ENCODE data around the gene CCDC167.

Gene CCDC167

DNA sequence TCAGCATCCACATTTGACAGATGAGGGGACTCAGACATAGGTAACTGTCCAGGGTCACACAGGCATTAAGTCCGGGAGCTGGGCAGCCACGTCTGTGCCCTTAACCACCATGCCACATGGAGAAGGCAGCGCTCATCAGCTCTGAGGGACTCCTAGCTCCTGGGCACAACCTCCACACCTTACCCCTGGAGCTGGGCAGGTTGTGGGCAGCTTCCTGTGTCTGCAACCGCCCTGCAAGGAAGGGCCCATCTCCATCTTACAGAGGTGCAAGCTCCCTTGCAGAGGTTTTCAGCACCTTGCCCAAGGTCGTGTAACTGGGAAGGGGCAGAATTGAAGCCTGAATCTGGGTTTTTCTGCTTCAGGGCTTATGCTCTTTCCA, 7.9 kb downstream of the CCDC167 start:
- H3K27ac ChIP-seq (replicated peaks), result no peak overlapping the region
- TF ChIP-seq POLR2AphosphoS5 (IDR thresholded peaks at IDR 0.05; ENCODE audit: low read depth) (no peak), GABPA (IDR thresholded peaks at IDR 0.05; ENCODE audit: low read depth) (no peak), SPI1 (IDR thresholded peaks at IDR 0.05; ENCODE audit: borderline replicate concordance, low read depth) (no peak)
- TF ChIP-seq, protein P1, sequence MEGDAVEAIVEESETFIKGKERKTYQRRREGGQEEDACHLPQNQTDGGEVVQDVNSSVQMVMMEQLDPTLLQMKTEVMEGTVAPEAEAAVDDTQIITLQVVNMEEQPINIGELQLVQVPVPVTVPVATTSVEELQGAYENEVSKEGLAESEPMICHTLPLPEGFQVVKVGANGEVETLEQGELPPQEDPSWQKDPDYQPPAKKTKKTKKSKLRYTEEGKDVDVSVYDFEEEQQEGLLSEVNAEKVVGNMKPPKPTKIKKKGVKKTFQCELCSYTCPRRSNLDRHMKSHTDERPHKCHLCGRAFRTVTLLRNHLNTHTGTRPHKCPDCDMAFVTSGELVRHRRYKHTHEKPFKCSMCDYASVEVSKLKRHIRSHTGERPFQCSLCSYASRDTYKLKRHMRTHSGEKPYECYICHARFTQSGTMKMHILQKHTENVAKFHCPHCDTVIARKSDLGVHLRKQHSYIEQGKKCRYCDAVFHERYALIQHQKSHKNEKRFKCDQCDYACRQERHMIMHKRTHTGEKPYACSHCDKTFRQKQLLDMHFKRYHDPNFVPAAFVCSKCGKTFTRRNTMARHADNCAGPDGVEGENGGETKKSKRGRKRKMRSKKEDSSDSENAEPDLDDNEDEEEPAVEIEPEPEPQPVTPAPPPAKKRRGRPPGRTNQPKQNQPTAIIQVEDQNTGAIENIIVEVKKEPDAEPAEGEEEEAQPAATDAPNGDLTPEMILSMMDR (IDR thresholded peaks at IDR 0.05; ENCODE audit: insufficient read depth, low read length), result no peak
- TF ChIP-seq, protein P2, sequence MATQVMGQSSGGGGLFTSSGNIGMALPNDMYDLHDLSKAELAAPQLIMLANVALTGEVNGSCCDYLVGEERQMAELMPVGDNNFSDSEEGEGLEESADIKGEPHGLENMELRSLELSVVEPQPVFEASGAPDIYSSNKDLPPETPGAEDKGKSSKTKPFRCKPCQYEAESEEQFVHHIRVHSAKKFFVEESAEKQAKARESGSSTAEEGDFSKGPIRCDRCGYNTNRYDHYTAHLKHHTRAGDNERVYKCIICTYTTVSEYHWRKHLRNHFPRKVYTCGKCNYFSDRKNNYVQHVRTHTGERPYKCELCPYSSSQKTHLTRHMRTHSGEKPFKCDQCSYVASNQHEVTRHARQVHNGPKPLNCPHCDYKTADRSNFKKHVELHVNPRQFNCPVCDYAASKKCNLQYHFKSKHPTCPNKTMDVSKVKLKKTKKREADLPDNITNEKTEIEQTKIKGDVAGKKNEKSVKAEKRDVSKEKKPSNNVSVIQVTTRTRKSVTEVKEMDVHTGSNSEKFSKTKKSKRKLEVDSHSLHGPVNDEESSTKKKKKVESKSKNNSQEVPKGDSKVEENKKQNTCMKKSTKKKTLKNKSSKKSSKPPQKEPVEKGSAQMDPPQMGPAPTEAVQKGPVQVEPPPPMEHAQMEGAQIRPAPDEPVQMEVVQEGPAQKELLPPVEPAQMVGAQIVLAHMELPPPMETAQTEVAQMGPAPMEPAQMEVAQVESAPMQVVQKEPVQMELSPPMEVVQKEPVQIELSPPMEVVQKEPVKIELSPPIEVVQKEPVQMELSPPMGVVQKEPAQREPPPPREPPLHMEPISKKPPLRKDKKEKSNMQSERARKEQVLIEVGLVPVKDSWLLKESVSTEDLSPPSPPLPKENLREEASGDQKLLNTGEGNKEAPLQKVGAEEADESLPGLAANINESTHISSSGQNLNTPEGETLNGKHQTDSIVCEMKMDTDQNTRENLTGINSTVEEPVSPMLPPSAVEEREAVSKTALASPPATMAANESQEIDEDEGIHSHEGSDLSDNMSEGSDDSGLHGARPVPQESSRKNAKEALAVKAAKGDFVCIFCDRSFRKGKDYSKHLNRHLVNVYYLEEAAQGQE (IDR thresholded peaks at IDR 0.05; ENCODE audit: insufficient replicate concordance, low read depth), result no peak
- no peak for DNase-seq (ENCODE audit: low read depth in 1 of 2, low spot score in 1 of 2)

DNA sequence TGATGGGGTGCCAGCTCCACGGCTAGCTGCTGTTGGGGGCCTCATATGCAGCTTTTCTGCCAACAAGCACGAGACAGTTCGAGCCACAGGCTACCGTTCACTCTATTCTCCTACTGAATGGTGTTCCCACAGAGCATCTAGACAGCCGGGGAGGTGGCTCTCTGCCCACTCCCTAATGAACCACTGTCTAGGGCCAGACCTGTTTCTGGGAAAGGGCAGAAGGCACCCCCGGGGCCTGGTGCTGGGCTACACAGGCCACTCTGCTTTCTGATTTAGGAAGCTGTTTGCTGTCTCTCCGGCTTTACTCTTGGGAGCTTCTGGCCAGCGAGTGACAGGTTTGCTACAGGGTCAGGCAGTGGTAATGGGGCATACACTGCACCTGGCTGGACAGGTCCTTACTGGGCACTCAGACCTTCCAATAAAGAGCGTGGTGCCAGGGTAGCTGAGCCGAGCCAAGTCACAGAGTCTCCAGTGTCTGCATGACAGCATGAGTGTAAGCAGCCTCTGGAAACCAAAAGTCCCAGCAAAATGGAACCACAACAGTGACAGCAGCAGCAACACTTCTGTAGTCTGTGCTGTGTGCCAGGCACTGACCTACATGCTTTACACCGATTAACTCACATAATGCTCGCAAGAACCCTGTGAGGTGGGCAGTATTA, 8.4 kb downstream of the CCDC167 start:
- no peaks in the 10 kb centered on the region for H3K27me3 ChIP-seq (ENCODE audit: insufficient read depth, poor library complexity, severe bottlenecking)
- no peak for DNase-seq (ENCODE audit: low read depth in 1 of 2, low spot score in 1 of 2)
- H3K27ac ChIP-seq (replicated peaks), result no peak overlapping the region
- TF ChIP-seq POLR2AphosphoS5 (IDR thresholded peaks at IDR 0.05; ENCODE audit: low read depth), result no peak
- no peak for TF ChIP-seq GABPA (IDR thresholded peaks at IDR 0.05; ENCODE audit: low read depth)
- TF ChIP-seq, protein P2 (IDR thresholded peaks at IDR 0.05; ENCODE audit: insufficient replicate concordance, low read depth), result no peak
- TF ChIP-seq SPI1 (IDR thresholded peaks at IDR 0.05; ENCODE audit: borderline replicate concordance, low read depth), result no peak
- TF ChIP-seq, protein P1 (IDR thresholded peaks at IDR 0.05; ENCODE audit: insufficient read depth, low read length), result no peak
- H3K4me3 ChIP-seq (replicated peaks; ENCODE audit: insufficient read depth, low read length), result no peak overlapping the region

More for the DNA sequence above, 7.9 kb downstream of the CCDC167 start:
- H3K27me3 ChIP-seq (ENCODE audit: insufficient read depth, poor library complexity, severe bottlenecking), result no peaks in the 10 kb centered on the region
- H3K4me3 ChIP-seq (replicated peaks; ENCODE audit: insufficient read depth, low read length), result no peak overlapping the region

DNA sequence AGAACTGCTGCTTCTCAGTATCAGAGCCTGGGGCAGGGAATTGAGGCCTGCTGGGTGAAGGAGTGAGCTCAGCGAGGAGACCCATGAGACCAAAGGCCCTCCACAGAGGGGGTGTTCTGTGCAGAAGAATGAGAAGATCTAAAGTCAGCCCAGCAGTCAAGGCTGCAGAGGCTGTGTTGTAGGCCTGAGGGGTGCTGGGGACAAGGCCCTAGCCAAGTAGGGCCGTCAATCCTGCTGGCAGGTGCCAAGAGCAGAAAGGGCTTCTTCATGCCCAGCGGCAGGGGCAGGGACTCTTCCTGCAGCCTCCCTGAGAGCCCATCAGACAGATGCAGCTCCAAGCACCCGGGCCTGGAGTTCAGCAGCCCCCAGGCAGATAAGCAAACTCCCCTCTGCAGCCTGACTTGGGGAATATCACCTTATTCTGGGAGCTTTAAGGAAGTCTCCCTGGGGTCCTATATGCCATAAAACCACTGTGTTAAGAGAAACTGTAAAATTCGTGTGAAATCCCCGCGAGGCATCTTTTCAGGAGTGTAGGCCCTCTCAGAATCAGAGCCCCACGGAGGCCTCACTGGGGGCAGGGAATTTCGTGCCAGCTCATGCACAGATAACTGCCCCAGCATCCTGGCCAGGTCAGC, 9.0 kb downstream of the CCDC167 start:
- H3K4me3 ChIP-seq (replicated peaks; ENCODE audit: insufficient read depth, low read length), result no peak overlapping the region
- no peak overlapping the region for H3K27ac ChIP-seq (replicated peaks)
- TF ChIP-seq POLR2AphosphoS5 (IDR thresholded peaks at IDR 0.05; ENCODE audit: low read depth) (no peak), SPI1 (IDR thresholded peaks at IDR 0.05; ENCODE audit: borderline replicate concordance, low read depth) (no peak), GABPA (IDR thresholded peaks at IDR 0.05; ENCODE audit: low read depth) (no peak)
- TF ChIP-seq, protein P1 (IDR thresholded peaks at IDR 0.05; ENCODE audit: insufficient read depth, low read length), result no peak
- H3K27me3 ChIP-seq (ENCODE audit: insufficient read depth, poor library complexity, severe bottlenecking), result no peaks in the 10 kb centered on the region
- no peak for DNase-seq (ENCODE audit: low read depth in 1 of 2, low spot score in 1 of 2)

All from HL-60 (cell line).